NCI-H2227 (cell line): ENCODE results near the gene UGT1A1.
"Not testable (repeated sequence)": the region's sequence is repeated elsewhere in the genome, so short reads cannot be mapped to it uniquely, and the experiment has no call there.

Experiments
- DNase-seq: peaks from one replicate; lab custom pipeline; 2025; ENCODE audit not compliant: unreplicated experiment; lab: John Stamatoyannopoulos, UW

The UGT1A1 gene

DNA sequence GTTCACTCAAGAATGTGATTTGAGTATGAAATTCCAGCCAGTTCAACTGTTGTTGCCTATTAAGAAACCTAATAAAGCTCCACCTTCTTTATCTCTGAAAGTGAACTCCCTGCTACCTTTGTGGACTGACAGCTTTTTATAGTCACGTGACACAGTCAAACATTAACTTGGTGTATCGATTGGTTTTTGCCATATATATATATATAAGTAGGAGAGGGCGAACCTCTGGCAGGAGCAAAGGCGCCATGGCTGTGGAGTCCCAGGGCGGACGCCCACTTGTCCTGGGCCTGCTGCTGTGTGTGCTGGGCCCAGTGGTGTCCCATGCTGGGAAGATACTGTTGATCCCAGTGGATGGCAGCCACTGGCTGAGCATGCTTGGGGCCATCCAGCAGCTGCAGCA, at the start of gene UGT1A1:
Gene UGT1A1 (plus strand): TSS at position 228 of the 400 bp plus-strand sequence. CDS start 18 bp downstream, at position 246.
- no peak for DNase-seq

DNA sequence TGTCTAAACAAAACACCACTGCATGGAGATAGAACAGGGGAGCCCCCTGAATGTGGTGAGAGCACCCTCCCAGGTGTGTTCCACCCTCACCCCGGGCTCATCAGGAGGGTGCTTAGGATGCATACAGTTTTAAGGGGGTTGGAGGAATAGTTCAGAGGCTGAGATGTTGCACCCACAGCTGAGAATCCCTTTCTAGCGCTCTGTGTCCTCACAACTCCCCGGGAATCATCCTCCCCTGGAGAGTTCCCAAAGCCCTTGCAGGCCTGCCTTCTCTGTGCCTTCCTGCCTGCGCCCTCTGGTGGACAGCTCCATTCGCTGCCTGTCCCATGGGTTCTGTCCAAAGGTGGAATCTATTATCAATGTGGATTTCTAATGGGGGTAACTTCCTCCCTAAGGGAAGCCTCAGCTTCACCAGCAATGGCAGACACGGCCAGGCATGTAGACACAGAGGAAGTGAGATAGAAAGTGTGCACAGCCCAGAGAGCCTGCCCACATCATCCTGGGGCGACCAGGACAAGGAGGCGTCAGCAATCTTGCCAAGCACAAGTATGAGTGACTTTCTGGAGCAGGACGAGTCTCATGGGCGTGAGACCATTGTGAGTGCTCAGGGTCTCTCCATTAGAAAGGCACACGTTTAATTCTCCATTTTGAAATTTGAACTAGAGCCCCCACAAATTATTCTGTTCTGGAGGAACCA, 48.6 kb upstream of the UGT1A1 start:
- peak; percentile 59 for DNase-seq

DNA sequence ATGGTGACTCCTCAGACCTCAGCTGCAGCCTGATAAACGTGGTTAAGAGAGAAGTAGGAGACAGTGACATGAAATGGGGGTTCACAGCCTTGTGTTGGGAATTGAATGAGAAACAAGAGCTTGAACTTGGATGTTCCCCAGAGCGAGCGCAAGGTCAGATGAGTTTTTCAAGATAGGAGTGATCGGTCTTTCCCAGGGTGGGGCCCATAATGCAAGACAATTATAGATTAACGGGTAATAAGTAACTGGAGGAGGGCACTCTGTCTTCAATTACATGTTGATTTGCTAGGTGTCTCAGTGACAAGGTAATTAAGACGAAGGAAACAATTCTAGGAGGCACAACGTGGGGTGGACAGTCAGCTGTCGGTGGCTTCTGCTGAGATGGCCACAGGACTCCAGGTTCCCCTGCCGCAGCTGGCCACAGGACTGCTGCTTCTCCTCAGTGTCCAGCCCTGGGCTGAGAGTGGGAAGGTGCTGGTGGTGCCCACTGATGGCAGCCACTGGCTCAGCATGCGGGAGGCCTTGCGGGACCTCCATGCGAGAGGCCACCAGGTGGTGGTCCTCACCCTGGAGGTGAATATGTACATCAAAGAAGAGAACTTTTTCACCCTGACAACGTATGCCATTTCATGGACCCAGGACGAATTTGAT, 47.3 kb upstream of the UGT1A1 start, which contains the start of gene UGT1A5:
Gene UGT1A5 (plus strand): TSS at position 297 of the 651 bp plus-strand sequence. CDS start 85 bp downstream, at position 382.
- DNase-seq: no peak

- no peak for DNase-seq
Observed at GRCh38 chr2:233713262-233713615, 46.8 kb upstream of the UGT1A1 start.

DNA sequence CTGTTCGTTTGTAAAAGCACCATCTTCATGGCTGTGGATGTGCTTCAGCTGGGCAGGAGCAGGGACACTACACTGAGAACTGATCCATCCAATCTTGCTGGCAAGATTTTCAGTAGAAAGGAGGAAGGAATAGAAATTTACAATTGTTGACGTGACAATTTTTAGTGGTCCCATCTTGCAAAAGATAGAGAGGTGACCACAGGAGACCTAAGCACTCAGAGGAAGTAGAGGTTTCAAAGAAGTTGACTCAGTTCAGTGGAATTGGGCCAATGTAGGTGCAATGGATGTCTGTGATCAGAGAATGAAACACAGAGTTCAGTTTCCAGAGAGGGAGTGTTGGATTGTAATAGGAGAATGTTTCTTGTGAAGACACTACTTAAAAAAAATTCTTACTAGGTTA, 45.9 kb upstream of the UGT1A1 start:
- no peak for DNase-seq

- DNase-seq: no peak
Observed at GRCh38 chr2:233718552-233718951, 41.5 kb upstream of the UGT1A1 start, which contains the start of gene UGT1A4. TSS of gene UGT1A4 (plus strand) at chr2:233718736. CDS start at chr2:233718821, 85 bp downstream.

- DNase-seq: no peak
Observed at GRCh38 chr2:233728723-233729301, 31.3 kb upstream of the UGT1A1 start, which contains the start of gene UGT1A3. TSS of gene UGT1A3 (plus strand) at chr2:233729042. CDS start at chr2:233729127, 85 bp downstream.

- not testable (repeated sequence) for DNase-seq
Observed at GRCh38 chr2:233736868-233737653, 23.0 kb upstream of the UGT1A1 start.

- no peak for DNase-seq
Observed at GRCh38 chr2:233740870-233741269, 19.2 kb upstream of the UGT1A1 start.

DNA sequence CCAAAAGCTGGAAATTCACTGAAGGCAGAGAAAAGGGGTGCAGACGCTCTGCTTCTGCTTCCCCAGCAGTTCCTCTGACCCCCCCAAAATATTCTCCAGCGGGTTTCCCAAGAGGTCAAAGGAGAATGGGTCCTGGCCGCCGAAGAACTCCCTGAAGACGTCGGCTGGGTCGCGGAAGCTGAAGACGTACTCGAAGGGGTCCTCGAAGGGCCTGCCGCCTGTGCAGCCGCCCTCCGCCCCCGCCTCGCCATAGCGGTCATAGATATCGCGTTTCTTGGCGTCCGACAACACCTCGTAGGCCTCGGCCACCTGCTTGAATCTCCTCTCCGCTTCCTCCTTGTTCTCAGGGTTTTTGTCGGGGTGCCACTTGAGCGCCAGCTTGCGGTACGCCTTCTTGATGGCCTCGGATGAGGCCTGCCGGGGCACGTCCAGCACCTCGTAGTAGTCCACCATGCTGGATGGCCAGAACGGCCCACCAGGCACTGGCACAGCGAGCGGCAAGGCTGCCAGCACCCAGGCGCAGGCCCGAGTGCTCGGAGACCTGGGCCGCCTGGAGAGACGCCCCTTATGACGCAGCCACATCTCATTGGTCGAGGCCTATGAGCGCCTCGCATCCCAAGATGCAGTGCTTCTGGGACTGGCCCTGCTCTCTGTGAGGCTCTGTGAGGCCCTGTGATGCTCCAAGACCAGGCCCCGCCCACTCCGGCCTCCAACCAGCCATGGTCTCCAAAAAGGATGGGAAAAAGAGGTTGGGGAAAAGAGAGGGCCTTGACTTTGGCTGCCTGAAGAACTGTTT, 16.4 kb upstream of the UGT1A1 start:
- no peak for DNase-seq

DNA sequence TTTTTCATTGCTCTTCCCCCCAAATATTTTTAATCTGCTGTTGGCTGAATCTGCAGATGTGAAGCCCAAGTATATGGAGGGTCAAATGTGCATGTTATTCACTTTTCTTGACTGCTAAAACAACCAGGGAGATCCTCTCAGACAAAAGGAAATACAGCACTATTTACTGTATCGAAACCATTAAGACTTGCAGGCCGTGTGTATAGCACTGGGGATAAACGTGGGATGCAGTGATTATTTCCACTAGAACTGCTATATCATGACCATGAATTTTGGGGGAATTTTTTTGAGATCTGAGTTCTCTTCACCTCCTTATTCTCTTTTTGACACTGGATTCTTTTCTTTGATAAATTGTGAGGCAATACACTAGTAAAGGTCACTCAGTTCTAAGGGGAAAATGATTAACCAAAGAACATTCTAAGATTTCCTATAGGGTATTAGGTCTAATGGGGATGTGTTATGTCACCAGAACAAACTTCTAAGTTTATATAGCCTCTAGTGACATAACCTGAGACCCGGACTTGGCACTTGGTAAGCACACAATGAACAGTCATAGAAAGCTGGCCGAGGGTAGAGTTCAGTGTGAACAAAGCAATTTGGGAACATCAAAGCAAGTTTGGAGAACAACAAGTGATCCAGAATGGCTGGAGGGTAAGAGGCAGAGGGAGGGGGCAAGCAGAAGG, 14.9 kb upstream of the UGT1A1 start:
- DNase-seq: no peak

- not testable (repeated sequence) for DNase-seq
Observed at GRCh38 chr2:233745838-233746237, 14.2 kb upstream of the UGT1A1 start.

GRCh38 chr2:233746475-233747282, 13.4 kb upstream of the UGT1A1 start:
- no peak for DNase-seq

- no peak for DNase-seq
Observed at GRCh38 chr2:233747283-233747544, 12.9 kb upstream of the UGT1A1 start.

GRCh38 chr2:233750689-233751088, 9.4 kb upstream of the UGT1A1 start:
- DNase-seq: not testable (repeated sequence)

DNA sequence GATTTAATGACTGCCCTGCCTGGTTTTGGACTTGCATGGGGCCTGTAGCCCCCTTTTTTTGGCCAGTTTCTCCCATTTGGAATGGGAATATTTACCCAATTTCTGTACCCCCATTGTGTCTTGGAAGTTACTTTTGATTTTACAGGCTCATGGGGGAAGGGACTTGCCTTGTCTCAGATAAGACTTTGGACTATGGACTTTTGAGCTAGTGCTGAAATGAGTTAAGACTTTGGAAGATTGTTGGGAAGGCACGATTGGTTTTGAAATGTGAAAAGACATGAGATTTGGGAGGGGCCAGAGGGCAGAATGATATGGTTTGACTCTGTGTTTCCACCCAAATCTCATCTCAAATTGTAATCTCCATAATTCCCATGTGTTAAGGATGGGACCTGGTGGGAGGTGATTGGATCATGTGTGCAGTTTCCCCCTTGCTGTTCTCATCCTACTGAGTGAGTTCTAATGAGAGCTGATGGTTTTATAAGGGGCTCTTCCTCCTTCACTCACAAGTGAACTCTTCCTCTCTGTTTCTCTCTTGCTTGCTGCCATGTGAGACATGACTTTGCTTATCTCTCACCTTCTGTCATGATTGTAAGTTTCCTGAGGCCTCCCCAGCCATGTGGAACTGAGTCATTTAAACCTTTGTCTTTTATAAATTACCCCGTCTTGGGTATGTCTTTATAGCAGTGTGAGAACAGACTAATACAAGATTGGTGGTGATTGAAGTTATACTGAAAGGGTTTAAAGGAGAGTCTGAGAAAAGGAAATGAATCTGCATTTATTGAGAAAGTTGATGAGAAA, 8.7 kb upstream of the UGT1A1 start:
- DNase-seq: not testable (repeated sequence)

DNA sequence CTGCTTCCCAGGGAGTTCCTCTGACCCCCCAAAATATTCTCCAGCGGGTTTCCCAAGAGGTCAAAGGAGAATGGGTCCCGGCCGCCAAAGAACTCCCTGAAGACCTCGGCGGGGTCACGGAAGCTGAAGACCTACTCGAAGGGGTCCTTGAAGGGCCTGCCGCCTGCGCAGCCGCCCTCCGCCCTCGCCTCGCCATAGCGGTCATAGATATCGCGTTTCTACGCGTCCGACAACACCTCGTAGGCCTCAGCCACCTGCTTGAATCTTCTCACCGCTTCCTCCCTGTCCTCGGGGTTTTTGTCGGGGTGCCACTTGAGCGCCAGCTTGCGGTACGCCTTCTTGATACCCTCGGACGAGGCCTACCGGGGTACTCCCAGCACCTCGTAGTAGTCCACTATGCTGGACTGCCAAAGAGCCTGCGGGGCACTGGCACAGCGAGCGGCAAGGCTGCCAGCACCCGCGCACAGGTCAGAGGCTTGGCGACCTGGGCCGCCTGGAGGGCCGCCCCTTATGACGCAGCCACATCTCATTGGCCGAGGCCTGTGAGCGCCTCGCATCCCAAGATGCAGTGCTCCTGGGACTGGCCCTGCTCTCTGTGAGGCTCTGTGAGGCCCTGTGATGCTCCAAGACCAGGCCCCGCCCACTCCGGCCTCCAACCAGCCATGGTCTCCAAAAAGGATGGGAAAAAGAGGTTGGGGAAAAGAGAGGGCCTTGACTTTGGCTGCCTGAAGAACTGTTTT, 5.0 kb upstream of the UGT1A1 start:
- DNase-seq: no peak
